HG03159 (cell line): ENCODE measurements around the gene ALDH1A1.

Source experiments
- ATAC-seq: cut with Tn5 transposase; IDR thresholded peaks from one replicate; pipeline ENCODE4 v1.9.1; 2021; ENCODE audit warnings: mild to moderate bottlenecking, moderate library complexity; ENCODE audit not compliant: unreplicated experiment

ALDH1A1 gene

GRCh38 chr9:72980183-72980582 lies 27.3 kb upstream of the ALDH1A1 start:
- ATAC-seq, result no peak

GRCh38 chr9:72979405-72980100 lies 26.7 kb upstream of the ALDH1A1 start:
- no peak for ATAC-seq

- ATAC-seq, result no peak
These were observed 25.9 kb upstream of the ALDH1A1 start for GRCh38 chr9:72978744-72979143.

- no peak for ATAC-seq
These were observed 24.8 kb upstream of the ALDH1A1 start for GRCh38 chr9:72977670-72978069.

- ATAC-seq, result no peak
These were observed 21.6 kb upstream of the ALDH1A1 start for GRCh38 chr9:72974501-72974900.

GRCh38 chr9:72972636-72973035 lies 19.8 kb upstream of the ALDH1A1 start:
- ATAC-seq, result no peak

- no peak for ATAC-seq
These were observed 18.6 kb upstream of the ALDH1A1 start for GRCh38 chr9:72971411-72971810.

GRCh38 chr9:72960446-72960845 lies 7.6 kb upstream of the ALDH1A1 start:
- no peak for ATAC-seq

- no peak for ATAC-seq
These were observed 5.8 kb upstream of the ALDH1A1 start for GRCh38 chr9:72958485-72959281.

GRCh38 chr9:72955571-72955970 lies 2.7 kb upstream of the ALDH1A1 start:
- ATAC-seq, result no peak

- no peak for ATAC-seq
These were observed 2.2 kb upstream of the ALDH1A1 start for GRCh38 chr9:72955126-72955455.

- ATAC-seq, result no peak
These were observed 1.7 kb upstream of the ALDH1A1 start for GRCh38 chr9:72954431-72955125.

- ATAC-seq, result no peak
These were observed 517 bp downstream of the ALDH1A1 start for GRCh38 chr9:72952381-72952690.

GRCh38 chr9:72951520-72952380 lies 1.1 kb downstream of the ALDH1A1 start:
- ATAC-seq, result no peak

- no peak for ATAC-seq
These were observed 1.9 kb downstream of the ALDH1A1 start for GRCh38 chr9:72950875-72951442.

- ATAC-seq, result no peak
These were observed 2.9 kb downstream of the ALDH1A1 start for GRCh38 chr9:72949918-72950325.

GRCh38 chr9:72949244-72949582 lies 3.6 kb downstream of the ALDH1A1 start:
- ATAC-seq, result no peak

GRCh38 chr9:72948575-72949243 lies 4.1 kb downstream of the ALDH1A1 start:
- no peak for ATAC-seq

GRCh38 chr9:72947984-72948465 lies 4.8 kb downstream of the ALDH1A1 start:
- no peak for ATAC-seq

GRCh38 chr9:72946821-72947220 lies 6.0 kb downstream of the ALDH1A1 start:
- ATAC-seq, result no peak
